ENCODE measurements around the gene FAM120AOS. TPM values are rescaled to one million over a fixed set of nuclear protein-coding genes. Genes with fewer than 3 reads are reported as not detected.
A peak's percentile ranks its signal among the peaks of the same experiment; 100 is the strongest.
"Not testable (repeated sequence)": the region's sequence is repeated elsewhere in the genome, so short reads cannot be mapped to it uniquely, and the experiment has no call there.

Gene FAM120AOS
- total RNA-seq, 2 experiments from 2014 or later, result 46.1 to 46.5 TPM

- Mint-ChIP-seq H3K4me3 (no peak overlapping the region), H3K27me3 (no peaks in the 10 kb centered on the region), H3K36me3 (peaks cover 42% of the 10 kb centered on the region), H3K4me1 (peaks cover 81% of the 10 kb centered on the region), H3K9me3 (no peaks in the 10 kb centered on the region), H3K27ac (peak overlapping the region; percentile 4)
- DNase-seq, result no peak
Measured at GRCh38 chr9:93460689-93461413, 7.5 kb upstream of the FAM120AOS start.

GRCh38 chr9:93459432-93459847 lies 6.1 kb upstream of the FAM120AOS start:
- H3K4me3 Mint-ChIP-seq, result no peak overlapping the region
- H3K9me3 Mint-ChIP-seq, result no peaks in the 10 kb centered on the region
- no peak overlapping the region for H3K27ac Mint-ChIP-seq
- H3K36me3 Mint-ChIP-seq, result peaks cover 37% of the 10 kb centered on the region
- DNase-seq, result no peak
- H3K27me3 Mint-ChIP-seq, result no peaks in the 10 kb centered on the region
- H3K4me1 Mint-ChIP-seq, result peaks cover 75% of the 10 kb centered on the region

GRCh38 chr9:93458712-93459111 lies 5.3 kb upstream of the FAM120AOS start:
- Mint-ChIP-seq H3K4me3 (no peak overlapping the region), H3K36me3 (peaks cover 42% of the 10 kb centered on the region)

DNA sequence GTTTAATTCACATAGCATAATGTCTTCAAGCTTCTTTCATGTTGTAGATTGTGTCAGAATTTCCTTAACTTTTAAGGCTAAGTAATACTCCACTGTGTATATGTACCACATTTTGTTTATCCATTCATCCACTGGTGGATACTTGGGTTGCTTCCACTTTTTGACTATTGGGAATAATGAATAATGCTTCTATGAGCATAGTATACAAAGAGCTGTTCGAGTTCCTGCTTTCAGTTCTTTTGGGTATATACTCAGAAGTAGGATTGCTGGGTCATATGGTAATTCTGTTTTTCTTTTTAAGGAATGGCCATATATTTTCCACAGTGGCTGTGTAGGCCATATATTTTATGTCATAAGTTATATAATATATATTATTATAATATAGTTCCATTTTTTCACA lies 3.6 kb upstream of the FAM120AOS start:
- H3K27me3 Mint-ChIP-seq, result no peaks in the 10 kb centered on the region
- H3K4me3 Mint-ChIP-seq, result no peak overlapping the region
- DNase-seq, result no peak
- no peak overlapping the region for H3K27ac Mint-ChIP-seq
- peaks cover 48% of the 10 kb centered on the region for H3K36me3 Mint-ChIP-seq
- H3K9me3 Mint-ChIP-seq, result no peaks in the 10 kb centered on the region
- H3K4me1 Mint-ChIP-seq, result peaks cover 62% of the 10 kb centered on the region

More at GRCh38 chr9:93458712-93459111, 5.3 kb upstream of the FAM120AOS start:
- peaks cover 75% of the 10 kb centered on the region for H3K4me1 Mint-ChIP-seq
- no peaks in the 10 kb centered on the region for H3K9me3 Mint-ChIP-seq
- no peak overlapping the region for H3K27ac Mint-ChIP-seq
- H3K27me3 Mint-ChIP-seq, result no peaks in the 10 kb centered on the region
- DNase-seq, result no peak

DNA sequence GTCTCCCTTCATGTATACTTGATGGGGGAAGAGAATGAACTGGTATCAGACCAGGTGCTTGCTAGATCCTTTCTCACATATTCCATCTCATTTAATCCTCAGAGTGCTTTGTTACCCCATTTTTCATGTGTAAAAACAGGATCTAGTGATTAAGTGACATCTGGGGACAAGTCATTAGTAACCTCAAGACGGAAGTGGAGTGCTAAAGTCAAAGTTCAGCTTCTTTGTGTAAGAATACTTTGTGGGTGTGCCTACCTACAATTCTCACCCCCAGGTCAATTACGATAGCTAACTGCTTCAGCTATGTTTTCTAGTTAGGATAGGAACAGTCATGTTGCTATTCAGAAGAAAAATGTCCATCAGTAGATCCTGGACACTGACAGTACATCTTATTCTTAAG lies 3.1 kb upstream of the FAM120AOS start:
- Mint-ChIP-seq H3K4me1 (peaks cover 59% of the 10 kb centered on the region), H3K27ac (peak overlapping the region; percentile 65), H3K36me3 (peaks cover 48% of the 10 kb centered on the region), H3K9me3 (no peaks in the 10 kb centered on the region), H3K27me3 (no peaks in the 10 kb centered on the region), H3K4me3 (no peak overlapping the region)
- no peak for DNase-seq

GRCh38 chr9:93456022-93456421 lies 2.6 kb upstream of the FAM120AOS start:
- Mint-ChIP-seq H3K4me1 (peaks cover 58% of the 10 kb centered on the region), H3K27ac (peak overlapping the region; percentile 65), H3K9me3 (no peaks in the 10 kb centered on the region), H3K27me3 (no peaks in the 10 kb centered on the region), H3K36me3 (peaks cover 47% of the 10 kb centered on the region), H3K4me3 (no peak overlapping the region)
- no peak for DNase-seq

GRCh38 chr9:93452710-93453046 lies 703 bp downstream of the FAM120AOS start:
- H3K4me3 Mint-ChIP-seq, result peak overlapping the region; percentile 95
- peaks cover 37% of the 10 kb centered on the region for H3K4me1 Mint-ChIP-seq
- H3K27ac Mint-ChIP-seq, result peak overlapping the region; percentile 94
- peaks cover 43% of the 10 kb centered on the region for H3K36me3 Mint-ChIP-seq
- no peaks in the 10 kb centered on the region for H3K27me3 Mint-ChIP-seq
- peak; percentile 18 for DNase-seq
- no peaks in the 10 kb centered on the region for H3K9me3 Mint-ChIP-seq

DNA sequence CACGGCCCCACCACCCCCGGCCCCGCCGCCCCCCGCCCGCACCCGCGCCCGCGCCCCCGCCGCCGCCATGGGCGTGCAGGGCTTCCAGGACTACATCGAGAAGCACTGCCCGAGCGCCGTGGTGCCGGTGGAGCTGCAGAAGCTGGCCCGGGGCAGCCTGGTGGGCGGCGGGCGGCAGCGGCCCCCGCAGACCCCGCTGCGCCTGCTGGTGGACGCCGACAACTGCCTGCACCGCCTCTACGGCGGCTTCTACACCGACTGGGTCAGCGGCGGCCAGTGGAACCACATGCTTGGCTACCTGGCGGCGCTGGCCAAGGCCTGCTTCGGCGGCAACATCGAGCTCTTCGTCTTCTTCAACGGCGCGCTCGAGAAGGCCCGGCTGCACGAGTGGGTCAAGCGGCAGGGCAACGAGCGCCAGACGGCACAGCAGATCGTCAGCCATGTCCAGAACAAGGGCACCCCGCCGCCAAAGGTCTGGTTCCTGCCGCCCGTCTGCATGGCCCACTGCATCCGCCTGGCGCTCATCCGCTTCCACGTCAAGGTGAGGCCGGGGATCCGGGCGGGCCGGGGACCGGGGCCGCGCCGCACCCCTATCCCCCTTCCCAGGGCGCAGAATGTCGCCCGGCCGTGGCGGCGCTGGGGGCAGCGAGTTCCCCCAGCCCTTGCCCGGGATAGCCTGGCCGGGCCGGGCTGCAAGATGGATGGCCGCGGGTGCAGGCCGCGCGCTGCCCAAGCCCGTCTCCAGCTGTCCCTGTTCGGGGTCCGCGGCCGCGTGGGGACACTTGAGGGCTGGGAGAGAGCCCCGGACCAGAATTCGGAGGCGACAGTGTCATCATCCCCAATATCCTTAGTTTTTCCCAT lies 1.3 kb downstream of the FAM120AOS start:
- peak; percentile 58 for DNase-seq
- Mint-ChIP-seq H3K27ac (peak overlapping the region; percentile 95), H3K4me3 (peak overlapping the region; percentile 95)

GRCh38 chr9:93450945-93451815 lies 2.2 kb downstream of the FAM120AOS start, which contains the start of gene FAM120A:
Gene FAM120A (plus strand): TSS chr9:93451685. CDS start chr9:93451916, 231 bp downstream.
- Mint-ChIP-seq H3K36me3 (peaks cover 46% of the 10 kb centered on the region), H3K27me3 (no peaks in the 10 kb centered on the region), H3K4me3 (peak within 1 kb of the TSS; percentile 95), H3K27ac (peak within 1 kb of the TSS; percentile 95), H3K9me3 (no peaks in the 10 kb centered on the region), H3K4me1 (peaks cover 25% of the 10 kb centered on the region)
- peak; percentile 82 for DNase-seq

More for the DNA sequence above, 1.3 kb downstream of the FAM120AOS start:
- Mint-ChIP-seq H3K4me1 (peaks cover 34% of the 10 kb centered on the region), H3K9me3 (no peaks in the 10 kb centered on the region), H3K27me3 (no peaks in the 10 kb centered on the region), H3K36me3 (peaks cover 44% of the 10 kb centered on the region)

DNA sequence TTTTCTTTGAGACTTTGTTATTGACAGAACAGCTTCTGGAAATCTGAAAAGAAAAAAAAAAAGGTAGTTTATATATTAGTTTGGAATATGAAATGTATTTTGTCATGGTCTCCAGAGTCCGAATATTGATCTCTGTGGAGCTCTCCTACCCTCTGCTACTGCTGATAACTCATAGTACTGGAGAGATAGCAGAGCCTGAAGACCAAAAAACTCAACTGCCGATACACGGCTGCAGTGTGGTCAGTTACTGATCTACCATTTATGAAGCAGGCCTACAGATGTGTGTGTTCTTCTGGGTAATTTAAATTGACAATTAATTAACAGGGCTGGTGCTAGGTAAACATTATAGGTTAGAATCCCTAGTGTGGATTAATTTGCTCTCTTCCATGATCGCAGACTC lies 5.7 kb downstream of the FAM120AOS start:
- H3K36me3 Mint-ChIP-seq, result peaks cover 35% of the 10 kb centered on the region
- H3K4me1 Mint-ChIP-seq, result peaks cover 8% of the 10 kb centered on the region
- H3K27me3 Mint-ChIP-seq, result no peaks in the 10 kb centered on the region
- H3K9me3 Mint-ChIP-seq, result no peaks in the 10 kb centered on the region
- DNase-seq, result no peak
- no peak overlapping the region for H3K4me3 Mint-ChIP-seq
- no peak overlapping the region for H3K27ac Mint-ChIP-seq

- H3K4me3 Mint-ChIP-seq, result no peak overlapping the region
- DNase-seq, result no peak
- H3K9me3 Mint-ChIP-seq, result no peaks in the 10 kb centered on the region
- H3K36me3 Mint-ChIP-seq, result peaks cover 34% of the 10 kb centered on the region
- no peaks in the 10 kb centered on the region for H3K27me3 Mint-ChIP-seq
- peak overlapping the region; percentile 31 for H3K27ac Mint-ChIP-seq
- H3K4me1 Mint-ChIP-seq, result peaks cover 8% of the 10 kb centered on the region
Measured at GRCh38 chr9:93446073-93446472, 7.3 kb downstream of the FAM120AOS start.

DNA sequence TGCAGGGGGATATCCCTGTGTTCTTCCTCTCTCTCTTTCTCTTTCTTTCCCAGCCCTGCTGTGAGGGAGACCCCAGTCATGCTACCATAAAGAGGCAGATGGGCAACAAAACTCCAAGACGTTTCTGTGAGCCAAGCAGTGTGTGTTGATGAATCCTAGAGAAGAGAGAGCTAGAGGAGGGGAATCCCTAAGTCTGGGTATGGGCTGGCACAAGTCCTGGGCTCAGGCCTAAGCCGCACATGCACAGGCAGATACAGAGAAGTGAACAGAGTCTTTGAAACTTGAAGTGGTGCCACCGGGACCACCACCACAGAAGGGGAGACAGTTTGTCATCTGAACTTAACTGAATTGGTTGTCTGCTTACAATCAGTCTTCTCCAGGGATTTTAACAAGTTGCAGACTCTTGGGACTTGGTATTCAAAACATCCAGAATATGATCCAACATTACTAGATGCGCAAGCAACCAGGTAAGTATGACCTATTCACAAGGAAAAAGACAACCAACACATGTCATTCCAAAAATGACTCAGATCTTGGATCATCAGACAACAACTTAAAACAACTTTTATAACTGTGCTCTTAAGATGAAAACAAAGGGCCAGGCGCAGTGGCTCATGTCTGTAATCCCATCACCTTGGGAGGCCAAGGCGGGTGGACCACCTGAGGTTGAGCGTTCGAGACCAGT lies 12.3 kb downstream of the FAM120AOS start:
- no peak overlapping the region for H3K27ac Mint-ChIP-seq

DNA sequence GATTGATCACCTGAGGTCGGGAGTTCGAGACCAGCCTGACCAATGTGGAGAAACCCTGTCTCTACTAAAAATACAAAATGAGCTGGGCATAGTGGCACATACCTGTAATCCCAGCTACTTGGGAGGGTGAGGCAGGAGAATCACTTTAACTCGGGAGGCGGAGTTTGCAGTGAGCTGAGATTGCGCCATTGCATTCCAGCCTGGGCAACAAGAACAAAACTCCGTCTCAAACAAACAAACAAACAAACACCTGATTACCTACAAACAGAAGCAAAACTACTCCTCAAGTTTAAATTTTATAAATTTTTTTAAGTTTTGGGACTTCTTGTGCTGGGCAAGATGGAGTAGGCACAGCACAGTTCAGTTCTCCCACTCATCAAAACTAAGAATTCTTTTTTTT lies 14.1 kb downstream of the FAM120AOS start:
- not testable (repeated sequence) for DNase-seq, H3K4me3 Mint-ChIP-seq, H3K4me1 Mint-ChIP-seq, H3K27ac Mint-ChIP-seq, H3K36me3 Mint-ChIP-seq, H3K27me3 Mint-ChIP-seq, H3K9me3 Mint-ChIP-seq

More for the DNA sequence above, 12.3 kb downstream of the FAM120AOS start:
- no peak overlapping the region for H3K4me3 Mint-ChIP-seq
- H3K9me3 Mint-ChIP-seq, result no peaks in the 10 kb centered on the region
- no peaks in the 10 kb centered on the region for H3K27me3 Mint-ChIP-seq
- no peak for DNase-seq
- H3K4me1 Mint-ChIP-seq, result no peaks in the 10 kb centered on the region
- H3K36me3 Mint-ChIP-seq, result peaks cover 9% of the 10 kb centered on the region

DNA sequence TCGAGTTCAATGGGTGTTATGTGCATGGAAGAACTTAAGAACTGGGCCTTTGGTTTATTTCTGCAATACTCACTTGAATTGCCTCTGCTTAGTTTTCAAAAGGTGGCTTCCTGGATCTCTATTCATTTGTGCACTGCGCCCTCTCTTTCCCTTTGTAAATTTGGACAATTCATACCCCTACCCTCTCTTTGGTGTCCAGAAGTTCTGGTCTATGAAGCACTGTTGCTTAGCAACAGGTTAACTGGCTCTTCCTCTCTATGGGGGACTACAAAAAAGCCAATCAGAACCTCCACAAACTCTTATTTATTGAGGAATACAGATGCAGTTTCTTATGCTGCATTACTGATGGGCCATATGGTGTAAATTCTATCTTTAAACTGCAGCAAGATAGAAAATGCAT lies 15.4 kb downstream of the FAM120AOS start:
- no peak for DNase-seq
- Mint-ChIP-seq H3K27me3 (no peaks in the 10 kb centered on the region), H3K9me3 (no peaks in the 10 kb centered on the region), H3K36me3 (peaks cover 1% of the 10 kb centered on the region), H3K4me3 (no peak overlapping the region), H3K27ac (no peak overlapping the region), H3K4me1 (no peaks in the 10 kb centered on the region)
